Mesendoderm (in vitro differentiated cells): ENCODE measurements around the gene SMIM23.
"Not testable (repeated sequence)": the region's sequence is repeated elsewhere in the genome, so short reads cannot be mapped to it uniquely, and the experiment has no call there.

Experiments
- DNase-seq: peaks from one replicate; pipeline ENCODE4 v3.0.0; 2013
- H2AK5ac ChIP-seq: 2 replicates; pipeline ENCODE4 v1.6.1; 2013; ENCODE audit warnings: low read length, inconsistent platforms
- H2BK120ac ChIP-seq: 2 replicates; pipeline ENCODE4 v1.6.1; 2013; ENCODE audit warnings: low read depth, mild to moderate bottlenecking, low read length, moderate library complexity, mixed read lengths
- H2BK15ac ChIP-seq: replicated peaks from 2 replicates; pipeline ENCODE4 v1.6.1; 2013; ENCODE audit warnings: low read depth, mild to moderate bottlenecking, moderate library complexity
- H2BK5ac ChIP-seq: 2 replicates; pipeline ENCODE4 v1.6.1; 2013; ENCODE audit warnings: low read length, inconsistent platforms
- H3K18ac ChIP-seq: 2 replicates; pipeline ENCODE4 v1.6.1; 2013; ENCODE audit warnings: mild to moderate bottlenecking, low read length, mixed read lengths
- H3K23ac ChIP-seq: one replicate; pipeline ENCODE4 v1.6.1; 2013; ENCODE audit warnings: low read length
- H3K27ac ChIP-seq: 2 replicates; pipeline ENCODE4 v1.5.1; 2013; ENCODE audit warnings: low read depth, mild to moderate bottlenecking, inconsistent platforms, low read length, moderate library complexity
- H3K27me3 ChIP-seq: 2 replicates; pipeline ENCODE4 v1.6.1; 2013; ENCODE audit warnings: low read length, control low read depth, mild to moderate bottlenecking, inconsistent platforms; ENCODE audit not compliant: insufficient read depth, poor library complexity
- H3K36me3 ChIP-seq: 2 replicates; pipeline ENCODE4 v1.6.1; 2013; ENCODE audit warnings: low read length, inconsistent platforms; ENCODE audit not compliant: control insufficient read depth, insufficient read depth
- H3K4ac ChIP-seq: one replicate; pipeline ENCODE4 v1.6.1; 2013; ENCODE audit warnings: low read depth, mild to moderate bottlenecking, low read length, moderate library complexity
- H3K4me1 ChIP-seq: 2 replicates; pipeline ENCODE4 v1.6.1; 2013; ENCODE audit warnings: low read depth, low read length, inconsistent platforms; ENCODE audit not compliant: control insufficient read depth
- H3K4me2 ChIP-seq: 2 replicates; pipeline ENCODE4 v1.6.1; 2013; ENCODE audit warnings: low read length
- H3K4me3 ChIP-seq: 2 replicates; pipeline ENCODE4 v1.5.1; 2013; ENCODE audit warnings: mild to moderate bottlenecking, low read length
- H3K56ac ChIP-seq: one replicate; pipeline ENCODE4 v1.6.1; 2013; ENCODE audit warnings: low read length
- H3K79me1 ChIP-seq: 2 replicates; pipeline ENCODE4 v1.6.1; 2013; ENCODE audit warnings: low read length, inconsistent platforms
- H3K79me2 ChIP-seq: 2 replicates; pipeline ENCODE4 v1.6.1; 2013; ENCODE audit warnings: mild to moderate bottlenecking, low read length; ENCODE audit not compliant: control insufficient read depth, insufficient read depth
- H3K9ac ChIP-seq: 2 replicates; pipeline ENCODE4 v1.6.1; 2013; ENCODE audit warnings: low read length, inconsistent platforms
- H4K5ac ChIP-seq: one replicate; pipeline ENCODE4 v1.6.1; 2013; ENCODE audit warnings: low read length
- H4K8ac ChIP-seq: one replicate; pipeline ENCODE4 v1.6.1; 2013; ENCODE audit warnings: low read depth, mild to moderate bottlenecking, control low read depth, low read length, moderate library complexity
- WGBS: extraction: QIAGEN DNeasy Blood & Tissue Kit; methylation state at CpG from one replicate; pipeline ENCODE4 v1.1.7; 2013; ENCODE audit warnings: low lambda C conversion rate, missing lambda C conversion rate; ENCODE audit not compliant: insufficient coverage; ENCODE audit errors: extremely low coverage; 5-methylcytosine and 5-hydroxymethylcytosine counted together

Gene SMIM23

GRCh38 chr5:171774418-171774817, 11.2 kb upstream of the SMIM23 start:
- H3K36me3 ChIP-seq = no peaks in the 10 kb centered on the region
- H3K4ac ChIP-seq = no peak overlapping the region
- no peak overlapping the region for H4K8ac ChIP-seq
- no peak overlapping the region for H2AK5ac ChIP-seq
- no CpG with 5 or more reads among the region's 9 CpGs for WGBS
- no peak overlapping the region for H3K23ac ChIP-seq
- no peak overlapping the region for H2BK15ac ChIP-seq
- no peaks in the 10 kb centered on the region for H3K4me1 ChIP-seq
- no peak overlapping the region for H3K4me2 ChIP-seq
- no peak overlapping the region for H3K27ac ChIP-seq
- H3K79me2 ChIP-seq = no peaks in the 10 kb centered on the region
- no peak overlapping the region for H3K56ac ChIP-seq
- H3K9ac ChIP-seq = no peak overlapping the region
- no peak for DNase-seq
- no peaks in the 10 kb centered on the region for H3K27me3 ChIP-seq
- H4K5ac ChIP-seq = no peak overlapping the region
- H3K79me1 ChIP-seq = no peaks in the 10 kb centered on the region
- H2BK120ac ChIP-seq = no peak overlapping the region
- no peak overlapping the region for H2BK5ac ChIP-seq
- H3K18ac ChIP-seq = no peak overlapping the region
- H3K4me3 ChIP-seq = no peak overlapping the region

GRCh38 chr5:171776213-171776612, 9.4 kb upstream of the SMIM23 start:
- no peak for DNase-seq

GRCh38 chr5:171776770-171777759, 8.6 kb upstream of the SMIM23 start:
- WGBS = no CpG with 5 or more reads among the region's 19 CpGs
- Histone ChIP-seq H2BK15ac (no peak overlapping the region), H3K27me3 (no peaks in the 10 kb centered on the region), H3K18ac (no peak overlapping the region), H3K27ac (no peak overlapping the region), H3K56ac (no peak overlapping the region), H2BK5ac (no peak overlapping the region), H3K79me1 (no peaks in the 10 kb centered on the region), H3K79me2 (no peaks in the 10 kb centered on the region), H2AK5ac (no peak overlapping the region), H3K9ac (no peak overlapping the region), H4K5ac (no peak overlapping the region), H3K23ac (no peak overlapping the region), H3K36me3 (no peaks in the 10 kb centered on the region), H4K8ac (no peak overlapping the region), H3K4me1 (no peaks in the 10 kb centered on the region), H3K4me3 (no peak overlapping the region), H2BK120ac (no peak overlapping the region), H3K4ac (no peak overlapping the region), H3K4me2 (no peak overlapping the region)
- DNase-seq = peak; percentile 10

More at GRCh38 chr5:171776213-171776612, 9.4 kb upstream of the SMIM23 start:
- Histone ChIP-seq H2BK120ac (no peak overlapping the region), H3K4me3 (no peak overlapping the region), H3K4ac (no peak overlapping the region), H3K27me3 (no peaks in the 10 kb centered on the region), H3K79me2 (no peaks in the 10 kb centered on the region), H3K18ac (no peak overlapping the region), H3K4me1 (no peaks in the 10 kb centered on the region), H2BK5ac (no peak overlapping the region), H3K56ac (no peak overlapping the region), H3K9ac (no peak overlapping the region), H3K23ac (no peak overlapping the region), H4K8ac (no peak overlapping the region), H2BK15ac (no peak overlapping the region), H4K5ac (no peak overlapping the region), H3K36me3 (no peaks in the 10 kb centered on the region), H2AK5ac (no peak overlapping the region), H3K27ac (no peak overlapping the region), H3K4me2 (no peak overlapping the region), H3K79me1 (no peaks in the 10 kb centered on the region)
- no CpG with 5 or more reads among the region's 12 CpGs for WGBS

GRCh38 chr5:171781744-171782143, 3.9 kb upstream of the SMIM23 start:
- not testable (repeated sequence) for DNase-seq, H3K27ac ChIP-seq, H3K18ac ChIP-seq, H3K79me1 ChIP-seq, H3K56ac ChIP-seq, H3K4me1 ChIP-seq, H3K79me2 ChIP-seq, H3K36me3 ChIP-seq, H2AK5ac ChIP-seq, H4K5ac ChIP-seq, H3K9ac ChIP-seq, H3K4ac ChIP-seq, H3K4me3 ChIP-seq, H2BK5ac ChIP-seq, H4K8ac ChIP-seq, H3K23ac ChIP-seq, H3K27me3 ChIP-seq, H2BK120ac ChIP-seq, H2BK15ac ChIP-seq, H3K4me2 ChIP-seq
- no CpG with 5 or more reads among the region's 4 CpGs for WGBS

- WGBS = no CpG with 5 or more reads among the region's 18 CpGs
- H3K4me3 ChIP-seq = no peak overlapping the region
Observed at GRCh38 chr5:171782332-171782966, 3.2 kb upstream of the SMIM23 start.

More at GRCh38 chr5:171782332-171782966, 3.2 kb upstream of the SMIM23 start:
- Histone ChIP-seq H3K79me2 (no peaks in the 10 kb centered on the region), H3K4ac (no peak overlapping the region), H2BK15ac (no peak overlapping the region), H2AK5ac (no peak overlapping the region), H3K4me2 (no peak overlapping the region), H3K27me3 (no peaks in the 10 kb centered on the region), H3K79me1 (no peaks in the 10 kb centered on the region), H3K4me1 (no peaks in the 10 kb centered on the region), H2BK120ac (no peak overlapping the region), H3K9ac (no peak overlapping the region), H3K27ac (no peak overlapping the region), H2BK5ac (no peak overlapping the region), H4K8ac (no peak overlapping the region), H3K18ac (no peak overlapping the region), H3K56ac (no peak overlapping the region), H3K23ac (no peak overlapping the region), H3K36me3 (no peaks in the 10 kb centered on the region), H4K5ac (no peak overlapping the region)
- DNase-seq = no peak
